H9 (cell line): ENCODE measurements around the gene CDC25B. TPM values are rescaled to one million over a fixed set of nuclear protein-coding genes. Genes with fewer than 3 reads are reported as not detected.

Experiments used
- DNase-seq: peaks from one replicate; pipeline ENCODE4 v3.0.0-alpha.2; 2017
- H2AFZ ChIP-seq: one replicate; pipeline ENCODE4 v1.6.1; 2013; ENCODE audit warnings: mild to moderate bottlenecking, low read length, control low read depth, moderate library complexity
- H2AK5ac ChIP-seq: 2 replicates; pipeline ENCODE4 v1.6.1; 2013; ENCODE audit warnings: low read length, control low read depth, mixed read lengths; ENCODE audit not compliant: insufficient read length
- H2BK120ac ChIP-seq: one replicate; pipeline ENCODE4 v1.6.1; 2013; ENCODE audit warnings: low read depth, mild to moderate bottlenecking, low read length, control low read depth, inconsistent platforms; ENCODE audit not compliant: poor library complexity, severe bottlenecking
- H2BK12ac ChIP-seq: 2 replicates; pipeline ENCODE4 v1.6.1; 2013; ENCODE audit warnings: low read length, control low read depth, mixed read lengths, low read depth; ENCODE audit not compliant: insufficient read length
- H2BK15ac ChIP-seq: 2 replicates; pipeline ENCODE4 v1.6.1; 2013; ENCODE audit warnings: low read depth, low read length, control low read depth
- H2BK20ac ChIP-seq: one replicate; pipeline ENCODE4 v1.6.1; 2013; ENCODE audit warnings: low read depth, mild to moderate bottlenecking, low read length, control low read depth, inconsistent platforms; ENCODE audit not compliant: poor library complexity, severe bottlenecking
- H2BK5ac ChIP-seq: 2 replicates; pipeline ENCODE4 v1.6.1; 2013; ENCODE audit warnings: low read length, control low read depth, mixed read lengths; ENCODE audit not compliant: insufficient read length
- H3K14ac ChIP-seq: 2 replicates; pipeline ENCODE4 v1.6.1; 2013; ENCODE audit warnings: low read length, control low read depth; ENCODE audit not compliant: insufficient read depth
- H3K18ac ChIP-seq: 2 replicates; pipeline ENCODE4 v1.6.1; 2013; ENCODE audit warnings: low read depth, mild to moderate bottlenecking, mixed read lengths, low read length, control low read depth; ENCODE audit not compliant: insufficient read length
- H3K23ac ChIP-seq: 2 replicates; pipeline ENCODE4 v1.6.1; 2013; ENCODE audit warnings: low read length, control low read depth, mixed read lengths, low read depth; ENCODE audit not compliant: insufficient read length
- H3K23me2 ChIP-seq: 2 replicates; pipeline ENCODE4 v1.6.1; 2013; ENCODE audit warnings: low read depth, mild to moderate bottlenecking, mixed read lengths, low read length, control low read depth; ENCODE audit not compliant: insufficient read length, poor library complexity, severe bottlenecking
- H3K27ac ChIP-seq: 2 replicates; pipeline ENCODE4 v1.5.1; 2013; ENCODE audit warnings: low read length, control low read depth, mixed read lengths, low read depth; ENCODE audit not compliant: insufficient read length
- H3K27me3 ChIP-seq: 2 replicates; pipeline ENCODE4 v1.6.1; 2013; ENCODE audit warnings: low read length, control low read depth, inconsistent platforms; ENCODE audit not compliant: insufficient read depth
- H3K4ac ChIP-seq: 2 replicates; pipeline ENCODE4 v1.6.1; 2013; ENCODE audit warnings: low read depth, mild to moderate bottlenecking, control low read depth, inconsistent platforms, low read length, moderate library complexity
- H3K4me1 ChIP-seq: 2 replicates; pipeline ENCODE4 v1.6.1; 2013; ENCODE audit warnings: low read length, control low read depth, inconsistent platforms; ENCODE audit not compliant: insufficient read depth
- H3K4me2 ChIP-seq: 2 replicates; pipeline ENCODE4 v1.6.1; 2013; ENCODE audit warnings: low read length, control low read depth, mixed read lengths; ENCODE audit not compliant: insufficient read length, insufficient read depth
- H3K56ac ChIP-seq: 2 replicates; pipeline ENCODE4 v1.6.1; 2013; ENCODE audit warnings: low read depth, mild to moderate bottlenecking, mixed read lengths, low read length, control low read depth; ENCODE audit not compliant: insufficient read length
- H3K79me1 ChIP-seq: 2 replicates; pipeline ENCODE4 v1.6.1; 2013; ENCODE audit warnings: low read depth, mild to moderate bottlenecking, moderate library complexity, low read length, control low read depth, inconsistent platforms; ENCODE audit not compliant: insufficient read depth, poor library complexity, severe bottlenecking
- H3K79me2 ChIP-seq: 2 replicates; pipeline ENCODE4 v1.6.1; 2013; ENCODE audit warnings: low read length, control low read depth, inconsistent platforms; ENCODE audit not compliant: insufficient read depth
- H3K9ac ChIP-seq: 2 replicates; pipeline ENCODE4 v1.6.1; 2013; ENCODE audit warnings: low read length, control low read depth, mixed read lengths; ENCODE audit not compliant: insufficient read length; ENCODE audit errors: extremely low read depth
- H3K9me3 ChIP-seq: one replicate; pipeline ENCODE4 v1.6.1; 2013; ENCODE audit warnings: low read depth, low read length, inconsistent platforms; ENCODE audit not compliant: control insufficient read depth
- H3T11ph ChIP-seq: one replicate; pipeline ENCODE4 v1.6.1; 2013; ENCODE audit warnings: mild to moderate bottlenecking, low read length, control low read depth, inconsistent platforms
- H4K20me1 ChIP-seq: one replicate; pipeline ENCODE4 v1.6.1; 2013; ENCODE audit not compliant: control insufficient read depth, insufficient read length, insufficient read depth
- H4K5ac ChIP-seq: 2 replicates; pipeline ENCODE4 v1.6.1; 2013; ENCODE audit warnings: low read depth, mild to moderate bottlenecking, mixed read lengths, low read length, control low read depth; ENCODE audit not compliant: insufficient read length
- H4K8ac ChIP-seq: replicated peaks from 2 replicates; pipeline ENCODE4 v1.6.1; 2013; ENCODE audit warnings: low read length, control low read depth, mixed read lengths, low read depth; ENCODE audit not compliant: insufficient read length
- H4K91ac ChIP-seq: 2 replicates; pipeline ENCODE4 v1.6.1; 2013; ENCODE audit warnings: low read depth, mild to moderate bottlenecking, moderate library complexity, mixed read lengths, low read length, control low read depth; ENCODE audit not compliant: insufficient read length
- H3K27ac Mint-ChIP-seq, 3 experiments: 2 replicates in 2 of 3; 3 replicates in 1 of 3; pipeline ENCODE4 v1.8.0; 2020 to 2021; ENCODE audit warnings: mixed read lengths in 3 of 3, mild to moderate bottlenecking in 1 of 3, moderate library complexity in 1 of 3
- H3K27me3 Mint-ChIP-seq: 2 replicates; pipeline ENCODE4 v1.8.0; 2021; ENCODE audit warnings: low read depth, mild to moderate bottlenecking, moderate library complexity, mixed read lengths
- H3K36me3 Mint-ChIP-seq, 3 experiments: 2 replicates in 2 of 3; 3 replicates in 1 of 3; pipeline ENCODE4 v1.8.0; 2020 to 2021; ENCODE audit warnings: low read depth in 3 of 3, mixed read lengths in 3 of 3; ENCODE audit not compliant: insufficient read depth in 1 of 3
- H3K4me1 Mint-ChIP-seq, 2 experiments: 2 replicates each; pipeline ENCODE4 v1.8.0; 2020; ENCODE audit warnings: mixed read lengths in 2 of 2
- H3K4me3 Mint-ChIP-seq, 2 experiments: 2 replicates in 1 of 2; 3 replicates in 1 of 2; pipeline ENCODE4 v1.8.0; 2020 to 2021; ENCODE audit warnings: mild to moderate bottlenecking in 2 of 2, mixed read lengths in 2 of 2, moderate library complexity in 1 of 2
- H3K9me3 Mint-ChIP-seq, 2 experiments: 2 replicates in 1 of 2; 3 replicates in 1 of 2; pipeline ENCODE4 v1.8.0; 2020; ENCODE audit warnings: mild to moderate bottlenecking in 2 of 2, mixed read lengths in 2 of 2, moderate library complexity in 1 of 2
- WGBS: extraction: QIAGEN DNeasy Blood & Tissue Kit; methylation state at CpG from one replicate; pipeline ENCODE4 v1.1.7; 2013; ENCODE audit warnings: missing lambda C conversion rate, low lambda C conversion rate, mixed read lengths; ENCODE audit not compliant: insufficient read length; ENCODE audit errors: extremely low coverage; 5-methylcytosine and 5-hydroxymethylcytosine counted together
- total RNA-seq: library from RNA; stranded (reverse); gene quantifications from 2 replicates; pipeline ENCODE4 v1.2.1, GENCODE V29; 2021
- TF ChIP-seq, protein P1 (sequence below): fragments of 200-600 bp; sonication (generic); conservative IDR thresholded peaks from 3 replicates; pipeline ENCODE4 v1.8.0; 2021; ENCODE audit warnings: antibody characterized with exemption, mild to moderate bottlenecking

CDC25B gene
- total RNA-seq, 1 experiment from 2014 or later = 24.0 TPM

DNA sequence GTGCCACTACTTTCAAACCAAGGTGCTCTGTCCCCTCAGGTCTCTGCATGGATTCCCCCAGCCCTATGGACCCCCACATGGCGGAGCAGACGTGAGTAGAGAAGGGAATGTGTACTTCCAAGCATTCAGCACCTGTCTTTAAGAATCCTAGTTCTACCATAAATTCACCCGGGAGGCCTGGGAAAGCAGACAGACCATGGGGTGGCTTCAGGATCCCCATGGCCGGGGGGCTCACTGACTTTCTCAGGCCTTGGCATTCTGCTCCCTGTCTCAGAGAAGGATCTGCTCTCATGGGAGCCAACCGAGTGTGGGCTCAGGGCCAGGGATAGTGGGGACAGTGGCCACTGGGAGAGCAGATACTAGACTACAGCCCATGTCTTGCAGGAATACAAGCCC lies 2.3 kb downstream of the CDC25B start:
- H3K4ac ChIP-seq = no peak overlapping the region
- DNase-seq = no peak
- no peak overlapping the region for H2AK5ac ChIP-seq
- no peak overlapping the region for H4K8ac ChIP-seq
- Mint-ChIP-seq H3K27me3 (peaks cover 15% of the 10 kb centered on the region), H3K36me3 (peaks cover 19 to 30% (median 24%) of the 10 kb centered on the region in 3 experiments), H3K4me3 (peak overlapping the region in 1 of 2 experiments; percentile 63; a peak in 2 of 5 replicates), H3K9me3 (no peaks in the 10 kb centered on the region), H3K4me1 (peaks cover 42 to 55% of the 10 kb centered on the region in 2 experiments), H3K27ac (peak overlapping the region in 1 of 3 experiments; percentile 96; a peak in 2 of 7 replicates)
- H3K79me1 ChIP-seq = no peaks in the 10 kb centered on the region
- H4K20me1 ChIP-seq = no peaks in the 10 kb centered on the region
- H3K23ac ChIP-seq = no peak overlapping the region
- no peak overlapping the region for H2AFZ ChIP-seq
- no peak overlapping the region for H4K5ac ChIP-seq
- H2BK12ac ChIP-seq = no peak overlapping the region
- H3K4me2 ChIP-seq = no peak overlapping the region
- no peaks in the 10 kb centered on the region for H3K79me2 ChIP-seq
- no peak overlapping the region for H3K18ac ChIP-seq
- H3K9ac ChIP-seq = no peak overlapping the region
- no peak overlapping the region for H4K91ac ChIP-seq
- H2BK15ac ChIP-seq = no peak overlapping the region
- no peak overlapping the region for H2BK5ac ChIP-seq
- no peak overlapping the region for H2BK120ac ChIP-seq
- H3K27ac ChIP-seq = no peak overlapping the region
- no CpG with 5 or more reads among the region's 5 CpGs for WGBS
- H3K56ac ChIP-seq = no peak overlapping the region
- no peaks in the 10 kb centered on the region; the same call in 1 of the 2 replicates for H3K4me1 ChIP-seq
- TF ChIP-seq, protein P1, sequence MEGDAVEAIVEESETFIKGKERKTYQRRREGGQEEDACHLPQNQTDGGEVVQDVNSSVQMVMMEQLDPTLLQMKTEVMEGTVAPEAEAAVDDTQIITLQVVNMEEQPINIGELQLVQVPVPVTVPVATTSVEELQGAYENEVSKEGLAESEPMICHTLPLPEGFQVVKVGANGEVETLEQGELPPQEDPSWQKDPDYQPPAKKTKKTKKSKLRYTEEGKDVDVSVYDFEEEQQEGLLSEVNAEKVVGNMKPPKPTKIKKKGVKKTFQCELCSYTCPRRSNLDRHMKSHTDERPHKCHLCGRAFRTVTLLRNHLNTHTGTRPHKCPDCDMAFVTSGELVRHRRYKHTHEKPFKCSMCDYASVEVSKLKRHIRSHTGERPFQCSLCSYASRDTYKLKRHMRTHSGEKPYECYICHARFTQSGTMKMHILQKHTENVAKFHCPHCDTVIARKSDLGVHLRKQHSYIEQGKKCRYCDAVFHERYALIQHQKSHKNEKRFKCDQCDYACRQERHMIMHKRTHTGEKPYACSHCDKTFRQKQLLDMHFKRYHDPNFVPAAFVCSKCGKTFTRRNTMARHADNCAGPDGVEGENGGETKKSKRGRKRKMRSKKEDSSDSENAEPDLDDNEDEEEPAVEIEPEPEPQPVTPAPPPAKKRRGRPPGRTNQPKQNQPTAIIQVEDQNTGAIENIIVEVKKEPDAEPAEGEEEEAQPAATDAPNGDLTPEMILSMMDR = no peak
- no peaks in the 10 kb centered on the region for H3K9me3 ChIP-seq
- H3K23me2 ChIP-seq = peaks cover 19% of the 10 kb centered on the region
- H3K14ac ChIP-seq = no peak overlapping the region
- no peaks in the 10 kb centered on the region for H3K27me3 ChIP-seq
- no peak overlapping the region for H3T11ph ChIP-seq
- no peak overlapping the region for H2BK20ac ChIP-seq
